Neutrophil (primary cell): ENCODE measurements around the gene SRSF10.

Experiments used
- H3K27ac ChIP-seq: fragments of 200-600 bp; sonication (generic); 2 replicates; pipeline ENCODE4 v1.5.1; 2016; ENCODE audit warnings: mild to moderate bottlenecking, moderate library complexity
- H3K27me3 ChIP-seq: fragments of 200-600 bp; sonication (generic); 2 replicates; pipeline ENCODE4 v1.6.0; 2016; ENCODE audit warnings: mild to moderate bottlenecking
- H3K36me3 ChIP-seq: fragments of 200-600 bp; sonication (generic); 2 replicates; pipeline ENCODE4 v1.5.1; 2017
- H3K4me1 ChIP-seq, 2 experiments: fragments of 200-600 bp in 1 of 2; sonication (generic) in 1 of 2; 1 replicate in 1 of 2; 2 replicates in 1 of 2; pipeline versions ENCODE4 v1.5.1 to v1.6.1; 2013 to 2016; ENCODE audit warnings: low read depth in 1 of 2, low read length in 1 of 2, mild to moderate bottlenecking in 1 of 2, moderate library complexity in 1 of 2; ENCODE audit not compliant: control insufficient read depth in 1 of 2, insufficient read depth in 1 of 2
- H3K4me3 ChIP-seq, 2 experiments: fragments of 200-600 bp in 1 of 2; sonication (generic) in 1 of 2; 1 replicate in 1 of 2; 2 replicates in 1 of 2; pipeline ENCODE4 v1.5.1; 2013 to 2016; ENCODE audit warnings: low read depth in 1 of 2, low read length in 1 of 2, mild to moderate bottlenecking in 1 of 2, moderate library complexity in 1 of 2
- H3K9me3 ChIP-seq: fragments of 200-600 bp; sonication (generic); 2 replicates; pipeline ENCODE4 v1.5.1; 2016
- CTCF ChIP-seq: fragments of 200-600 bp; sonication (generic); IDR thresholded peaks from 2 replicates; pipeline ENCODE4 v1.5.1; 2016; ENCODE audit warnings: antibody characterized with exemption

The SRSF10 gene

GRCh38 chr1:23979881-23980727 lies at the start of gene SRSF10:
TSS of gene SRSF10 (minus strand) at chr1:23980327. CDS start at chr1:23980255, 72 bp downstream.
- Histone ChIP-seq H3K4me1 (peaks cover 20 to 27% of the 10 kb centered on the region in 2 experiments), H3K27me3 (no peaks in the 10 kb centered on the region), H3K27ac (peak within 1 kb of the TSS; percentile 94), H3K9me3 (no peaks in the 10 kb centered on the region), H3K4me3 (peak within 1 kb of the TSS; percentile 93 to 99), H3K36me3 (no peaks in the 10 kb centered on the region)
- peak; percentile 72 for TF ChIP-seq CTCF

- no peak overlapping the region for H3K4me3 ChIP-seq
- H3K4me1 ChIP-seq: no peaks in the 10 kb centered on the region
- no peaks in the 10 kb centered on the region for H3K9me3 ChIP-seq
- H3K36me3 ChIP-seq: no peaks in the 10 kb centered on the region
- no peaks in the 10 kb centered on the region for H3K27me3 ChIP-seq
- no peak overlapping the region for H3K27ac ChIP-seq
- no peak for TF ChIP-seq CTCF
Measured at GRCh38 chr1:24027838-24028468, 47.8 kb upstream of the SRSF10 start.

GRCh38 chr1:24022581-24023361 lies 42.6 kb upstream of the SRSF10 start:
- no peak overlapping the region for H3K27ac ChIP-seq
- TF ChIP-seq CTCF: no peak
- H3K27me3 ChIP-seq: no peaks in the 10 kb centered on the region
- no peaks in the 10 kb centered on the region for H3K36me3 ChIP-seq
- H3K4me3 ChIP-seq: no peak overlapping the region
- H3K9me3 ChIP-seq: no peaks in the 10 kb centered on the region
- H3K4me1 ChIP-seq: no peaks in the 10 kb centered on the region

- H3K4me3 ChIP-seq: no peak overlapping the region
- no peaks in the 10 kb centered on the region for H3K36me3 ChIP-seq
Measured at GRCh38 chr1:24021403-24022266, 41.5 kb upstream of the SRSF10 start.

More at GRCh38 chr1:24021403-24022266, 41.5 kb upstream of the SRSF10 start:
- no peaks in the 10 kb centered on the region for H3K4me1 ChIP-seq
- no peak for TF ChIP-seq CTCF
- no peak overlapping the region for H3K27ac ChIP-seq
- H3K9me3 ChIP-seq: no peaks in the 10 kb centered on the region
- no peaks in the 10 kb centered on the region for H3K27me3 ChIP-seq
